ENCODE results near the gene FGF14. TPM values are rescaled to one million over a fixed set of nuclear protein-coding genes. Genes with fewer than 3 reads are reported as not detected.

Gene FGF14
- total and polyA plus RNA-seq, 2 experiments from 2014 or later: 0.03 TPM; not detected in 1

DNA sequence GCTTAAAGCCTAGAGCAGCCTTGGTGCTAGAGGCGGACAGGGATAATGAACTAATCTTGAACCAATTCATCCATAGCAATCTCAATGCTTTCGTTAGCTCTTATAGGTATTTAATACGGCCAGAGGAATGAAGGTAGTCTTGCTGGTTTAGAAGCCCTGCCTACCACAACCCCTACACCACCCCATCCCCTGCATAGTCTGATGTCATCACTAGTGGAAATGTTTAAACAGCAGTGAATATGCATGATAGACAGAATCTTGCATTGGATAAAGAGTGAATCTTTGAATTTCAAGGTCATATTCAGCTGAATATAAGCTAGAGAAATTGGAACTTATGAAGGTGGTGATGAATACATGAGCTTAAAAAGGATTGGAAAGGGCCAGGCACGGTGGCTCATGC, 627.5 kb downstream of the FGF14 start (continued):
- TF ChIP-seq, protein P1, sequence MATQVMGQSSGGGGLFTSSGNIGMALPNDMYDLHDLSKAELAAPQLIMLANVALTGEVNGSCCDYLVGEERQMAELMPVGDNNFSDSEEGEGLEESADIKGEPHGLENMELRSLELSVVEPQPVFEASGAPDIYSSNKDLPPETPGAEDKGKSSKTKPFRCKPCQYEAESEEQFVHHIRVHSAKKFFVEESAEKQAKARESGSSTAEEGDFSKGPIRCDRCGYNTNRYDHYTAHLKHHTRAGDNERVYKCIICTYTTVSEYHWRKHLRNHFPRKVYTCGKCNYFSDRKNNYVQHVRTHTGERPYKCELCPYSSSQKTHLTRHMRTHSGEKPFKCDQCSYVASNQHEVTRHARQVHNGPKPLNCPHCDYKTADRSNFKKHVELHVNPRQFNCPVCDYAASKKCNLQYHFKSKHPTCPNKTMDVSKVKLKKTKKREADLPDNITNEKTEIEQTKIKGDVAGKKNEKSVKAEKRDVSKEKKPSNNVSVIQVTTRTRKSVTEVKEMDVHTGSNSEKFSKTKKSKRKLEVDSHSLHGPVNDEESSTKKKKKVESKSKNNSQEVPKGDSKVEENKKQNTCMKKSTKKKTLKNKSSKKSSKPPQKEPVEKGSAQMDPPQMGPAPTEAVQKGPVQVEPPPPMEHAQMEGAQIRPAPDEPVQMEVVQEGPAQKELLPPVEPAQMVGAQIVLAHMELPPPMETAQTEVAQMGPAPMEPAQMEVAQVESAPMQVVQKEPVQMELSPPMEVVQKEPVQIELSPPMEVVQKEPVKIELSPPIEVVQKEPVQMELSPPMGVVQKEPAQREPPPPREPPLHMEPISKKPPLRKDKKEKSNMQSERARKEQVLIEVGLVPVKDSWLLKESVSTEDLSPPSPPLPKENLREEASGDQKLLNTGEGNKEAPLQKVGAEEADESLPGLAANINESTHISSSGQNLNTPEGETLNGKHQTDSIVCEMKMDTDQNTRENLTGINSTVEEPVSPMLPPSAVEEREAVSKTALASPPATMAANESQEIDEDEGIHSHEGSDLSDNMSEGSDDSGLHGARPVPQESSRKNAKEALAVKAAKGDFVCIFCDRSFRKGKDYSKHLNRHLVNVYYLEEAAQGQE (IDR thresholded peaks at IDR 0.05; ENCODE audit: unreplicated experiment): no peak

DNA sequence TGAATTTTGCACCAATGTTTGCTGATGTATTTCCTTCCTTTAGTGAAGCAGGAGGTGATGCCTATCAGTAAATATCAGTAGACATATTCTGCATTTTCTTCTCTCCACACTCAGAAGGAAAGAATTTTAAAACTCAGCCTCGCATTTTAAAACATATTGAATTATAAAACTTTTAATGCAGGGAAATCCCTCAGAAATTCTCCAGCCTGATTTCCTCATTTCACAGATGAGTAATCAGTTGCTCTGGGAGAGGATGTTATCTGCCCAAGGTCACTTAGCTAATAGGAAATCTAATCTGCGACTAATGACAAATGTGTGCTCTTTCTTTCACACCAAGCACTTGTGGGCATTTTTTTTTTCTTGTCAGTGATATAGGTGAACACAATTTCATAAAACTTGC, 628.8 kb downstream of the FGF14 start:
- TF ChIP-seq ZNF114 (CRISPR knock-in tag; IDR thresholded peaks at IDR 0.05) (no peak), JUNB (IDR thresholded peaks at IDR 0.05; ENCODE audit: unreplicated experiment) (no peak), POLR2AphosphoS5 (IDR thresholded peaks at IDR 0.05; ENCODE audit: low read depth) (no peak), STAT1 (IDR thresholded peaks at IDR 0.05; ENCODE audit: unreplicated experiment) (no peak), NANOG (IDR thresholded peaks at IDR 0.05; ENCODE audit: borderline replicate concordance) (no peak), ZNF331 (CRISPR knock-in tag; IDR thresholded peaks at IDR 0.05; ENCODE audit: low read depth) (no peak), EZH2 (IDR thresholded peaks at IDR 0.05; ENCODE audit: low read depth, unreplicated experiment) (no peak), EZH2phosphoT487 (IDR thresholded peaks at IDR 0.05; ENCODE audit: unreplicated experiment) (no peak)
- TF ChIP-seq, protein P2, sequence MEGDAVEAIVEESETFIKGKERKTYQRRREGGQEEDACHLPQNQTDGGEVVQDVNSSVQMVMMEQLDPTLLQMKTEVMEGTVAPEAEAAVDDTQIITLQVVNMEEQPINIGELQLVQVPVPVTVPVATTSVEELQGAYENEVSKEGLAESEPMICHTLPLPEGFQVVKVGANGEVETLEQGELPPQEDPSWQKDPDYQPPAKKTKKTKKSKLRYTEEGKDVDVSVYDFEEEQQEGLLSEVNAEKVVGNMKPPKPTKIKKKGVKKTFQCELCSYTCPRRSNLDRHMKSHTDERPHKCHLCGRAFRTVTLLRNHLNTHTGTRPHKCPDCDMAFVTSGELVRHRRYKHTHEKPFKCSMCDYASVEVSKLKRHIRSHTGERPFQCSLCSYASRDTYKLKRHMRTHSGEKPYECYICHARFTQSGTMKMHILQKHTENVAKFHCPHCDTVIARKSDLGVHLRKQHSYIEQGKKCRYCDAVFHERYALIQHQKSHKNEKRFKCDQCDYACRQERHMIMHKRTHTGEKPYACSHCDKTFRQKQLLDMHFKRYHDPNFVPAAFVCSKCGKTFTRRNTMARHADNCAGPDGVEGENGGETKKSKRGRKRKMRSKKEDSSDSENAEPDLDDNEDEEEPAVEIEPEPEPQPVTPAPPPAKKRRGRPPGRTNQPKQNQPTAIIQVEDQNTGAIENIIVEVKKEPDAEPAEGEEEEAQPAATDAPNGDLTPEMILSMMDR (conservative IDR thresholded peaks at IDR 0.05; ENCODE audit: low read depth in 2 of 2): no peak
- TF ChIP-seq, protein P3, sequence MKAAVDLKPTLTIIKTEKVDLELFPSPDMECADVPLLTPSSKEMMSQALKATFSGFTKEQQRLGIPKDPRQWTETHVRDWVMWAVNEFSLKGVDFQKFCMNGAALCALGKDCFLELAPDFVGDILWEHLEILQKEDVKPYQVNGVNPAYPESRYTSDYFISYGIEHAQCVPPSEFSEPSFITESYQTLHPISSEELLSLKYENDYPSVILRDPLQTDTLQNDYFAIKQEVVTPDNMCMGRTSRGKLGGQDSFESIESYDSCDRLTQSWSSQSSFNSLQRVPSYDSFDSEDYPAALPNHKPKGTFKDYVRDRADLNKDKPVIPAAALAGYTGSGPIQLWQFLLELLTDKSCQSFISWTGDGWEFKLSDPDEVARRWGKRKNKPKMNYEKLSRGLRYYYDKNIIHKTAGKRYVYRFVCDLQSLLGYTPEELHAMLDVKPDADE (IDR thresholded peaks at IDR 0.05): no peak
- TF ChIP-seq, protein P1 (IDR thresholded peaks at IDR 0.05; ENCODE audit: unreplicated experiment): no peak
- Histone ChIP-seq H4K20me1 (replicated peaks; ENCODE audit: insufficient read depth) (no peaks in the 10 kb centered on the region), H3K4me1 (ENCODE audit: insufficient read depth) (no peaks in the 10 kb centered on the region), H3F3A (replicated peaks; ENCODE audit: low read depth) (no peaks in the 10 kb centered on the region), H2AFZ (no peak overlapping the region), H3K9me2 (ENCODE audit: insufficient read depth) (no peaks in the 10 kb centered on the region), H3K27me3 (ENCODE audit: insufficient read depth) (no peaks in the 10 kb centered on the region), H3K4me2 (no peak overlapping the region), H3K79me2 (replicated peaks; ENCODE audit: insufficient read depth) (no peaks in the 10 kb centered on the region), H3K27ac (ENCODE audit: low read depth) (no peak overlapping the region), H3K4me3 (no peak overlapping the region), H3K36me3 (ENCODE audit: insufficient read depth) (no peaks in the 10 kb centered on the region)
- H3K4me3 Mint-ChIP-seq: no peak overlapping the region
- no peak for DNase-seq (ENCODE audit: low spot score)
- H3K27ac Mint-ChIP-seq: no peak overlapping the region
- no peaks in the 10 kb centered on the region for H3K27me3 Mint-ChIP-seq (ENCODE audit: insufficient read depth, low read depth, poor library complexity)
- ATAC-seq: no peak
- no peaks in the 10 kb centered on the region for H3K9me3 Mint-ChIP-seq
- H3K36me3 Mint-ChIP-seq (ENCODE audit: low read depth): no peaks in the 10 kb centered on the region
- H3K4me1 Mint-ChIP-seq: no peaks in the 10 kb centered on the region

All from GM23338 (cell line).